ENCODE results near the gene MAD1L1. TPM values are rescaled to one million over a fixed set of nuclear protein-coding genes. Genes with fewer than 3 reads are reported as not detected.

The MAD1L1 gene
- total and polyA plus RNA-seq, 2 of the 13 experiments (the other 11 are each of a cell fraction or from before 2014, with no cell fraction given) = 17.4 to 64.7 TPM

DNA sequence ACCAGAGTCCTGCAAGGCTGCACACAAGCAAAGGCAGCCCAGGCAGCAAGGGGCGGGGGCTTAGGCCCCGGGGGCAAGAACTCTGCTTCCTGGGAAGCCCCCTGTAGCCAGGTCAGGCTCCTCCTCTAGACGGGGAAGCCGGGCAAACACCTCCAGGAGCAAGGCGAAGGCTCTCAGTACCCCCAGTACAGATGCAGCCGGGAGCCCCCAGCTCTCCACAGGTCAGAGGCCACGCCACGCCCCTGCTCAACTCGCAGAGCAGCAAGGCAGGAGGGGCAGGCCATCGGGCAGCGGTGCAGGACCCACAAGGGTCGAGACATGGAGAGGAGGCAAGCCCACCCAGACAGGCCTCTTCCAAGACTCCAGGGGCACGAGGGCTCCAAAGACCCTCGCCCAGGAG is 108.8 kb downstream of the MAD1L1 start (continued):
- TF ChIP-seq ZNF318 (CRISPR knock-in tag; IDR thresholded peaks at IDR 0.05) (no peak), WIZ (CRISPR knock-in tag; IDR thresholded peaks at IDR 0.05) (no peak), ZNF607 (CRISPR knock-in tag; IDR thresholded peaks at IDR 0.05; ENCODE audit: borderline replicate concordance) (no peak), ZNF550 (CRISPR knock-in tag; IDR thresholded peaks at IDR 0.05; ENCODE audit: borderline replicate concordance) (no peak), NBN (conservative IDR thresholded peaks at IDR 0.05) (no peak), FOXK2 (IDR thresholded peaks at IDR 0.05) (no peak), ZNF629 (CRISPR knock-in tag; conservative IDR thresholded peaks at IDR 0.05) (no peak), CHD2 (IDR thresholded peaks at IDR 0.05; ENCODE audit: low read depth, low read length) (no peak), PHF20 (CRISPR knock-in tag; IDR thresholded peaks at IDR 0.05) (no peak), ATAD3A (CRISPR knock-in tag; IDR thresholded peaks at IDR 0.05) (no peak), NR2F6 (IDR thresholded peaks at IDR 0.05) (no peak), NR2F6 (CRISPR knock-in tag; IDR thresholded peaks at IDR 0.05) (no peak), ZKSCAN5 (CRISPR knock-in tag; IDR thresholded peaks at IDR 0.05) (no peak), ZNF552 (CRISPR knock-in tag; IDR thresholded peaks at IDR 0.05; ENCODE audit: borderline replicate concordance) (no peak), DNMT1 (CRISPR knock-in tag; IDR thresholded peaks at IDR 0.05) (no peak)
- TF ChIP-seq, protein P1, sequence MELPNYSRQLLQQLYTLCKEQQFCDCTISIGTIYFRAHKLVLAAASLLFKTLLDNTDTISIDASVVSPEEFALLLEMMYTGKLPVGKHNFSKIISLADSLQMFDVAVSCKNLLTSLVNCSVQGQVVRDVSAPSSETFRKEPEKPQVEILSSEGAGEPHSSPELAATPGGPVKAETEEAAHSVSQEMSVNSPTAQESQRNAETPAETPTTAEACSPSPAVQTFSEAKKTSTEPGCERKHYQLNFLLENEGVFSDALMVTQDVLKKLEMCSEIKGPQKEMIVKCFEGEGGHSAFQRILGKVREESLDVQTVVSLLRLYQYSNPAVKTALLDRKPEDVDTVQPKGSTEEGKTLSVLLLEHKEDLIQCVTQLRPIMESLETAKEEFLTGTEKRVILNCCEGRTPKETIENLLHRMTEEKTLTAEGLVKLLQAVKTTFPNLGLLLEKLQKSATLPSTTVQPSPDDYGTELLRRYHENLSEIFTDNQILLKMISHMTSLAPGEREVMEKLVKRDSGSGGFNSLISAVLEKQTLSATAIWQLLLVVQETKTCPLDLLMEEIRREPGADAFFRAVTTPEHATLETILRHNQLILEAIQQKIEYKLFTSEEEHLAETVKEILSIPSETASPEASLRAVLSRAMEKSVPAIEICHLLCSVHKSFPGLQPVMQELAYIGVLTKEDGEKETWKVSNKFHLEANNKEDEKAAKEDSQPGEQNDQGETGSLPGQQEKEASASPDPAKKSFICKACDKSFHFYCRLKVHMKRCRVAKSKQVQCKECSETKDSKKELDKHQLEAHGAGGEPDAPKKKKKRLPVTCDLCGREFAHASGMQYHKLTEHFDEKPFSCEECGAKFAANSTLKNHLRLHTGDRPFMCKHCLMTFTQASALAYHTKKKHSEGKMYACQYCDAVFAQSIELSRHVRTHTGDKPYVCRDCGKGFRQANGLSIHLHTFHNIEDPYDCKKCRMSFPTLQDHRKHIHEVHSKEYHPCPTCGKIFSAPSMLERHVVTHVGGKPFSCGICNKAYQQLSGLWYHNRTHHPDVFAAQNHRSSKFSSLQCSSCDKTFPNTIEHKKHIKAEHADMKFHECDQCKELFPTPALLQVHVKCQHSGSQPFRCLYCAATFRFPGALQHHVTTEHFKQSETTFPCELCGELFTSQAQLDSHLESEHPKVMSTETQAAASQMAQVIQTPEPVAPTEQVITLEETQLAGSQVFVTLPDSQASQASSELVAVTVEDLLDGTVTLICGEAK (IDR thresholded peaks at IDR 0.05) = no peak
- TF ChIP-seq, protein P1 (CRISPR knock-in tag; IDR thresholded peaks at IDR 0.05) = no peak

All from HepG2 (cell line).